Neuronal stem cell (in vitro differentiated cells): ENCODE data around the gene GPN2.
A peak's percentile ranks its signal among the peaks of the same experiment; 100 is the strongest.

Experiments
- DNase-seq: peaks from one replicate; pipeline ENCODE4 v3.0.0-alpha.2; 2013; ENCODE audit warnings: low spot score
- H2AFZ ChIP-seq: one replicate; pipeline ENCODE4 v1.6.1; 2013; ENCODE audit warnings: mild to moderate bottlenecking, low read length, inconsistent platforms
- H2AK5ac ChIP-seq: 2 replicates; pipeline ENCODE4 v1.6.1; 2013; ENCODE audit warnings: low read depth, mild to moderate bottlenecking, inconsistent platforms, low read length, moderate library complexity, mixed read lengths
- H2BK120ac ChIP-seq: 2 replicates; pipeline ENCODE4 v1.6.1; 2013; ENCODE audit warnings: low read depth, mild to moderate bottlenecking, inconsistent platforms, low read length, moderate library complexity, mixed read lengths
- H2BK12ac ChIP-seq: one replicate; pipeline ENCODE4 v1.6.1; 2013; ENCODE audit warnings: low read length, inconsistent platforms
- H2BK15ac ChIP-seq: 2 replicates; pipeline ENCODE4 v1.6.1; 2013; ENCODE audit warnings: mild to moderate bottlenecking, low read length, inconsistent platforms, mixed read lengths
- H2BK5ac ChIP-seq: one replicate; pipeline ENCODE4 v1.6.1; 2013; ENCODE audit warnings: inconsistent platforms, mild to moderate bottlenecking, low read length, moderate library complexity
- H3K14ac ChIP-seq: one replicate; pipeline ENCODE4 v1.6.1; 2013; ENCODE audit warnings: low read length, inconsistent platforms
- H3K18ac ChIP-seq: 2 replicates; pipeline ENCODE4 v1.6.1; 2013; ENCODE audit warnings: low read length, inconsistent platforms
- H3K23ac ChIP-seq: 2 replicates; pipeline ENCODE4 v1.6.1; 2013; ENCODE audit warnings: low read depth, mild to moderate bottlenecking, mixed read lengths, low read length, inconsistent platforms; ENCODE audit not compliant: poor library complexity
- H3K27ac ChIP-seq: replicated peaks from 3 replicates; pipeline ENCODE4 v1.5.1; 2013; ENCODE audit warnings: low read length, inconsistent platforms
- H3K27me3 ChIP-seq, 3 experiments: 2 replicates each; pipeline ENCODE4 v1.6.1; 2013; ENCODE audit warnings: low read length in 3 of 3, mild to moderate bottlenecking in 2 of 3, inconsistent platforms in 1 of 3, low read depth in 1 of 3, mixed read lengths in 1 of 3, moderate library complexity in 1 of 3; ENCODE audit not compliant: control insufficient read depth in 3 of 3, insufficient read depth in 3 of 3
- H3K36me3 ChIP-seq, 2 donors: replicated peaks in 1 of 2; 2 replicates each; pipeline ENCODE4 v1.6.1; 2013; ENCODE audit warnings: low read length in 2 of 2; ENCODE audit not compliant: control insufficient read depth in 2 of 2, insufficient read depth in 2 of 2
- H3K4ac ChIP-seq: 2 replicates; pipeline ENCODE4 v1.6.1; 2013; ENCODE audit warnings: inconsistent platforms, mild to moderate bottlenecking, low read length, moderate library complexity
- H3K4me1 ChIP-seq, 2 donors: 1 replicate in 1 of 2; 2 replicates in 1 of 2; pipeline ENCODE4 v1.6.1; 2013; ENCODE audit warnings: low read length in 2 of 2, low read depth in 1 of 2; ENCODE audit not compliant: control insufficient read depth in 2 of 2, insufficient read depth in 1 of 2
- H3K4me2 ChIP-seq: one replicate; pipeline ENCODE4 v1.6.1; 2013; ENCODE audit warnings: mild to moderate bottlenecking, low read length, inconsistent platforms; ENCODE audit not compliant: insufficient read depth, poor library complexity, severe bottlenecking
- H3K4me3 ChIP-seq, 2 donors: 2 replicates each; pipeline ENCODE4 v1.5.1; 2013; ENCODE audit warnings: low read length in 2 of 2, mild to moderate bottlenecking in 2 of 2, inconsistent platforms in 1 of 2, moderate library complexity in 1 of 2
- H3K79me1 ChIP-seq: one replicate; pipeline ENCODE4 v1.6.1; 2013; ENCODE audit warnings: low read depth, mild to moderate bottlenecking, inconsistent platforms, low read length, moderate library complexity
- H3K9ac ChIP-seq: one replicate; pipeline ENCODE4 v1.6.1; 2013; ENCODE audit warnings: mild to moderate bottlenecking, low read depth, low read length, inconsistent platforms; ENCODE audit not compliant: poor library complexity
- H3K9me3 ChIP-seq, 2 donors: replicated peaks in 1 of 2; 2 replicates each; pipeline versions ENCODE3 to v1.6.1; 2013; ENCODE audit warnings: low read length in 2 of 2, mild to moderate bottlenecking in 2 of 2, inconsistent platforms in 1 of 2, low read depth in 1 of 2, mixed read lengths in 1 of 2, moderate library complexity in 1 of 2; ENCODE audit not compliant: control insufficient read depth in 2 of 2, insufficient read depth in 1 of 2
- H4K8ac ChIP-seq: one replicate; pipeline ENCODE4 v1.6.1; 2013; ENCODE audit warnings: low read depth, mild to moderate bottlenecking, inconsistent platforms, low read length, moderate library complexity
- H4K91ac ChIP-seq: one replicate; pipeline ENCODE4 v1.6.1; 2013; ENCODE audit warnings: low read length, low read depth, mild to moderate bottlenecking, inconsistent platforms; ENCODE audit not compliant: poor library complexity
- WGBS, 2 donors: extraction: QIAGEN DNeasy Blood & Tissue Kit; methylation state at CpG; one replicate each; pipeline ENCODE4 v1.1.7; 2013; ENCODE audit warnings: missing lambda C conversion rate in 2 of 2, mixed read lengths in 1 of 2; ENCODE audit not compliant: insufficient read length in 2 of 2, insufficient replicate concordance in 1 of 2; ENCODE audit errors: extremely low coverage in 2 of 2; 5-methylcytosine and 5-hydroxymethylcytosine counted together

GPN2 gene

GRCh38 chr1:26856604-26857469 lies 33.2 kb downstream of the GPN2 start:
- H3K14ac ChIP-seq, result no peak overlapping the region
- H3K4me2 ChIP-seq, result no peak overlapping the region
- H3K27ac ChIP-seq, result no peak overlapping the region
- no peak overlapping the region for H3K23ac ChIP-seq
- no peak overlapping the region for H2BK120ac ChIP-seq
- no peak overlapping the region for H3K4ac ChIP-seq
- no peak overlapping the region for H2BK15ac ChIP-seq
- no peaks in the 10 kb centered on the region for H3K27me3 ChIP-seq
- no peak overlapping the region for H2AFZ ChIP-seq
- H2BK12ac ChIP-seq, result no peak overlapping the region
- peak overlapping the region; percentile 52 for H3K18ac ChIP-seq
- peaks cover 0 to 9% of the 10 kb centered on the region in 2 donors for H3K4me1 ChIP-seq
- H3K4me3 ChIP-seq, result no peak overlapping the region
- no peak for DNase-seq
- H3K36me3 ChIP-seq, result peaks cover 14 to 46% of the 10 kb centered on the region in 2 donors
- WGBS, 2 donors, result no CpG with 5 or more reads among the region's 21 CpGs
- no peak overlapping the region for H4K8ac ChIP-seq
- H2BK5ac ChIP-seq, result peak overlapping the region; percentile 2
- H3K9me3 ChIP-seq, result no peaks in the 10 kb centered on the region
- no peaks in the 10 kb centered on the region for H3K79me1 ChIP-seq
- no peak overlapping the region for H4K91ac ChIP-seq
- peak overlapping the region; percentile 71 for H3K9ac ChIP-seq
- H2AK5ac ChIP-seq, result peak overlapping the region; percentile 57

- peak overlapping the region; percentile 26 for H3K9ac ChIP-seq
- H3K4ac ChIP-seq, result no peak overlapping the region
- no peaks in the 10 kb centered on the region for H3K79me1 ChIP-seq
- peak overlapping the region; percentile 25 for H2BK120ac ChIP-seq
- no peak overlapping the region for H2AFZ ChIP-seq
- no peaks in the 10 kb centered on the region for H3K27me3 ChIP-seq
- H4K8ac ChIP-seq, result no peak overlapping the region
- no peak overlapping the region for H4K91ac ChIP-seq
- no peak overlapping the region for H3K14ac ChIP-seq
- no peaks in the 10 kb centered on the region for H3K9me3 ChIP-seq
- H3K4me2 ChIP-seq, result no peak overlapping the region
- WGBS, 2 donors, result no CpG with 5 or more reads among the region's 11 CpGs
- H2BK5ac ChIP-seq, result peak overlapping the region; percentile 2
- peaks cover 0 to 6% of the 10 kb centered on the region in 2 donors for H3K4me1 ChIP-seq
- no peak overlapping the region for H3K27ac ChIP-seq
- H2BK12ac ChIP-seq, result no peak overlapping the region
- no peak overlapping the region for H2BK15ac ChIP-seq
- DNase-seq, result no peak
- no peak overlapping the region for H3K18ac ChIP-seq
- no peak overlapping the region for H3K4me3 ChIP-seq
- H3K23ac ChIP-seq, result peak overlapping the region; percentile 69
- peaks cover 20 to 52% of the 10 kb centered on the region in 2 donors for H3K36me3 ChIP-seq
- no peak overlapping the region for H2AK5ac ChIP-seq
Observed at GRCh38 chr1:26856181-26856580, 33.9 kb downstream of the GPN2 start.

- Histone ChIP-seq H3K4me1 (peaks cover 0 to 6% of the 10 kb centered on the region in 2 donors), H4K91ac (no peak overlapping the region), H3K4me2 (no peak overlapping the region), H2BK12ac (no peak overlapping the region), H2BK5ac (peak overlapping the region; percentile 2), H3K79me1 (no peaks in the 10 kb centered on the region), H2AK5ac (no peak overlapping the region), H3K4ac (no peak overlapping the region), H3K23ac (no peak overlapping the region), H2BK120ac (peak overlapping the region; percentile 25), H2BK15ac (no peak overlapping the region), H3K36me3 (peaks cover 25 to 58% of the 10 kb centered on the region in 2 donors), H4K8ac (no peak overlapping the region), H3K27me3 (no peaks in the 10 kb centered on the region), H2AFZ (no peak overlapping the region), H3K14ac (no peak overlapping the region), H3K27ac (no peak overlapping the region), H3K9ac (no peak overlapping the region), H3K4me3 (no peak overlapping the region), H3K9me3 (no peaks in the 10 kb centered on the region), H3K18ac (no peak overlapping the region)
- DNase-seq, result no peak
- WGBS, 2 donors, result no CpG with 5 or more reads among the region's 4 CpGs
Observed at GRCh38 chr1:26855636-26856035, 34.4 kb downstream of the GPN2 start.

GRCh38 chr1:26854906-26855305 lies 35.2 kb downstream of the GPN2 start:
- H3K27ac ChIP-seq, result no peak overlapping the region
- H4K8ac ChIP-seq, result no peak overlapping the region
- H3K23ac ChIP-seq, result no peak overlapping the region
- H2AFZ ChIP-seq, result no peak overlapping the region
- peak overlapping the region; percentile 8 for H2BK120ac ChIP-seq
- H3K79me1 ChIP-seq, result no peaks in the 10 kb centered on the region
- H3K9me3 ChIP-seq, result no peaks in the 10 kb centered on the region
- no peak overlapping the region for H3K4me2 ChIP-seq
- no peak overlapping the region for H3K4me3 ChIP-seq
- H2BK15ac ChIP-seq, result no peak overlapping the region
- H4K91ac ChIP-seq, result no peak overlapping the region
- DNase-seq, result no peak
- H3K18ac ChIP-seq, result no peak overlapping the region
- H2AK5ac ChIP-seq, result no peak overlapping the region
- WGBS, 2 donors, result no CpG with 5 or more reads among the region's 5 CpGs
- peaks cover 32 to 65% of the 10 kb centered on the region in 2 donors for H3K36me3 ChIP-seq
- H2BK5ac ChIP-seq, result no peak overlapping the region
- H3K4me1 ChIP-seq, result peaks cover 0 to 6% of the 10 kb centered on the region in 2 donors
- no peak overlapping the region for H3K9ac ChIP-seq
- no peaks in the 10 kb centered on the region for H3K27me3 ChIP-seq
- no peak overlapping the region for H3K14ac ChIP-seq
- H2BK12ac ChIP-seq, result no peak overlapping the region
- H3K4ac ChIP-seq, result no peak overlapping the region
